T-helper 2 cell treated with Interferon-gamma antibody and Interleukin-4, amounts not matched to agents 100 ng/mL and 5 ng/mL, for 36 hours (primary cell): Measurements from ENCODE around the gene CPEB4. TPM values are rescaled to one million over a fixed set of nuclear protein-coding genes. Genes with fewer than 3 reads are reported as not detected.

Experiments used
- intact Hi-C: fragments of 100-400 bp; cut with micrococcal nuclease; formaldehyde crosslinking; loops from one replicate; pipeline ENCODE4 v1.15.1; 2023
- total RNA-seq: library from RNA; stranded (reverse); gene quantifications from 2 replicates; pipeline ENCODE4 v1.2.3, GENCODE V29; 2022

Gene CPEB4
- total RNA-seq, 1 donor from 2014 or later: 14.7 TPM

- intact Hi-C loops: no loop called here
These were observed 23.5 kb downstream of the CPEB4 start for GRCh38 chr5:173911623-173912022.

DNA sequence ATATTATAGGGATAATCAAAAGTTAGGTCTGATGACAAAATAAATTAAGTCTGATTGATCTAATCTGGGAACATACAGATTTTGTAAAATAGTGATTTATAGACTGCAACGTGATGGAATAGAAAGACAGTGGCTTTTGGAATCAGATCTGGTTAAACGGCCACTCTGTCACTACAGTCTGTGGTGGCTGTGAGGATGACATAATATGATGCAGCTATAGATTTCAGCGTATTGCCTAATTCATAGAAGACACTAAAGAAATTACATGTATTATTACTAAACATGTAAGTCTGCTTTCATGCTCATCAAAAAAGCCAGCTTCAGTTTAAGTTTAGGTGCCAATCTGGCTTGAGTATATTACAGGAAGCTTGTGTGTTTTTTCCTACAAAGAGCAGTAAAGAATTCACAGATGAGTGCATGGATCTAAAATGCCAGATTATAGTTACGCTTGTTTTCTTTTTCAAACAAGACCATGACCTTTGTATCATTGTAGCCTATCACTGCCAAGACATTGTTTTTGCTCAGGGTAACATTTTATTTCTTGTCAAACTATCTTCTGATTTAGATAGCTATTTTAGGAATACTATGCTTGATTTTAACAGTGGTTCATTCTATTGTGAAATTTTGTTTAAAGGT lies 25.7 kb downstream of the CPEB4 start:
- intact Hi-C loops: no loop called here

- intact Hi-C loops: no loop called here
These were observed 27.3 kb downstream of the CPEB4 start for GRCh38 chr5:173915310-173916014.

GRCh38 chr5:173916233-173916632 lies 28.1 kb downstream of the CPEB4 start:
- intact Hi-C loops: no loop called here

DNA sequence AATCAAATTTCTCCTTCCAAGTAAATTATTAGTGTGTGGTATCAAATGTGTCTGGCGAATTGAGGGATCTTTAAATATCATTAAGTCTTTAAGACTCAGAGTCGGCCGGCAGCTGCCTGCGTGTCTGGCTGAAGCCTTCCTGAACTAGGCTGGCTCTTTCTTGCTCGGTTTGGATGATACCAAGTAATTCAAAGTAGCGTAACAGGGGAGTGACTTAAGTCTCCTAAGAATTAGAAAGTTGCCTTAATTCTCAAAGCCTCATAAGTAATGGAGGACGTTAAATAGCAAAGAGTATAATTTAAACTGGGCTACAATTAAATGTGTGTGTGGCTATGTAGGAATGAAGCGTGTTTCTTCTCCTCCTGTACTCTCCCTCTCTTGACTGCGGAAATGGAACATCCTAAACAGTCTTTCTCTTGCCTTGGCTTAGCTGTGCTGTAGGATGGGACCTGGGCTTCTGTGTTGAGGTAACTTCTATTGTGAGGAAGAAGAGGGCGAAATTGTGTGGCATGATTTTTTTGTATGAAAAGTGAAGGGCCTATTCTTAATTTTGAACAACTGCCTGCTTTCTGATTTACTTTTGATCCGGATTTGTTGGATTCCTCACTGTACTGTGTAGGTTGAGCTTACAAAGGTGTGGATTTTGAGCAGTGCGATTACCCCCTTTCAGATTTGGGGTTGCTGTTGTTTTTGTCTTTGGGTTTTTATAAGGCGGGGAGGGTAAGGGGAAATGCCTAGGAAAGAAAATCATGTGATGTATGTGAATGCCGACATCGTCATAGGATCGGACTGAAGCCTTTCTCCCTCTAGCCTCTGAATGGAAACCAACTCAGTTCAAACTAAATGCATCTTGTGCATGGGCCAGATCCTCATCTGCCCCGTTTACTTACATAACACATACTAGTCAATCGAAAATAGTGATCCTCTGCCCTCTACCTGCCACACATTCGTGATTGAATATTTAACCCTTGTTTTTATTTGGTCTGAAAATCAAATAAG lies 29.9 kb downstream of the CPEB4 start:
- intact Hi-C loops: loop anchor here (1.0 to 2.0 kb wide), 4 partner anchors 30 to 302 kb away; partner anchors contain the start of genes BOD1 and CPEB4

- intact Hi-C loops: loop anchor here (2.0 kb wide), 1 partner anchor 53 kb away; no protein-coding TSS in a partner anchor
These were observed 31.3 kb downstream of the CPEB4 start for GRCh38 chr5:173919443-173919842.

DNA sequence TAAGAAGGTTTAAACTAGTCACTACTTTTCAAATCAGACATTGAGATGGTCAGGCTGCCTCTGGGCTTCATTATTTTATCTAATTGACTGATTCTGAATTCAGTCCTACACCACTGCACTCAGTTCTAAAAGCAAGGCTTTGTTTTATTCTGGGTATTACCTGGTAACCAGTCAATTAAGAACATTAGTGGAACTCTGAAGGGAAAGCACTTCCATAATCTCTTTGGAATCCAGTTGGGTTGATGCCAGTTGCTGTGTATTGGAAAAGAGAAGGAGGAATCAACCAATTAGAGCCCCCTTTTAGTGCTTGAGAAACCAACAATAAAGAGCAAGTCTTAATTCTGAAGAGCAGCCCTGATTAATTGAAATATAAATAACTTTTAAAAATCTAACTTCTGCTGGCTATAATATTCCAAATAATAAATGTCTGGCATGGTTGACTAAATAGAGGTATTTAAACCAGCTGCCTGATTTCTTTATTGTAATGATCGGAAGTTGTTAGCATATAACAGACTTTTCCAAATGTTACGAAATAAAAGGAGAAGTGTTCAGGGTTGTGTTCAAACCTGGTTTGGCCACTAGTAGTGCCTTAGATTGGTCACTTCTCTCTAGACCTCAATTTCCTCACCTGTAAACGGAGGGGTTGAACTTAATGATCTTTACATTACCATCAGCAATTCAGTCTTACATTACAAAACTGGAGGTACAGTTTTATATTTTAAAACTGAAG lies 32.0 kb downstream of the CPEB4 start:
- intact Hi-C loops: no loop called here

GRCh38 chr5:173920866-173921555 lies 32.9 kb downstream of the CPEB4 start:
- intact Hi-C loops: no loop called here

- intact Hi-C loops: no loop called here
These were observed 34.4 kb downstream of the CPEB4 start for GRCh38 chr5:173922527-173922926.

- intact Hi-C loops: no loop called here
These were observed 35.3 kb downstream of the CPEB4 start for GRCh38 chr5:173923218-173924095.

GRCh38 chr5:173924899-173925298 lies 36.8 kb downstream of the CPEB4 start:
- intact Hi-C loops: loop anchor here (1.0 kb wide), 1 partner anchor 306 kb away; no protein-coding TSS in a partner anchor

DNA sequence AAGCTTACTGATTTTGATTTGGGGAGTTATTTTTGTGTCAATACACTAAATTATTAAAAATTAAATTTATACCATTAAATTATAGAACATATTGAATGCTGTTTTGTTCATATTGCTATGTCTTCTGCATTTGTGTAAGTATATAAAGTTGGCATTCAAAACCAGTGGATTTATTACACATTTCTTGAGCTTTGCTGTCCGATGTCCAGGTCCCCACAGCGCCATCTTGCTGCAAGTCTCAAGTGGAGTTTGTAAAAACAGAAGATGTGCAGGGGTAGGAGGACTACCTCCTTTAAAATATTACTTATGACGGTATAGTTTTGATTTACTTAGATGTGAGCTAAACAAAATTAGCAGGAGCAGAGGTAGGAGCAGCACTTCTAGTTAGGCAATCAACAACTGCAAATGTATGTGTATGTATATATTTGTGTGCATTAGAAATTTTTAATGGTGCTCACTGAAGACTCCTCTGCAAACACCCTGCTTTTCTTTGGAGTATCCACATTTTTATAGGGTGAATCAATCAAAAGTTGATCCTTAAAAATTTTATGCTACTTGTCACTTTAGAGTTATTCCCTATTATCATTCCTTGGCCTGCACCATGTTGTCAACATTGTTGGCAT lies 37.4 kb downstream of the CPEB4 start:
- intact Hi-C loops: loop anchor here (1.0 kb wide), 1 partner anchor 306 kb away; no protein-coding TSS in a partner anchor

DNA sequence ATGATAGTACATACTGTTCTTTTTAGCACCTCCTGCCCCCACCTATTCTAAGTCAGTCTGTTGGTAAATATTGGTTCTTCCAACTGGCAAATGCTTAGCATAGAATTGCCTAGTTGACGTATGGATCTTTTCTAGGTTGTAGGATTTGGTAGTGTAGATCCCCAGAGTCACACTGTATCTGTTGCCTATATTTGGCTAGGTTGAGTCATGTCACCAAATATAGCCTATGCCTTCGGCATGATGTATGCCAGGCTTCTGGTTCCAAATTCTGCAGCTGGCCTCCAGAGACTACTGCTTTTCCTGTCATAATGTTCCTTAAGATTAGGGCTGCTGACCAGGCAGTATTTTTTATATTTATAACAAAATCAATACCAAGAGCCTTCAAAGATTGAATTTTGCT lies 38.2 kb downstream of the CPEB4 start:
- intact Hi-C loops: no loop called here

GRCh38 chr5:173928871-173929574 lies 40.9 kb downstream of the CPEB4 start:
- intact Hi-C loops: no loop called here

DNA sequence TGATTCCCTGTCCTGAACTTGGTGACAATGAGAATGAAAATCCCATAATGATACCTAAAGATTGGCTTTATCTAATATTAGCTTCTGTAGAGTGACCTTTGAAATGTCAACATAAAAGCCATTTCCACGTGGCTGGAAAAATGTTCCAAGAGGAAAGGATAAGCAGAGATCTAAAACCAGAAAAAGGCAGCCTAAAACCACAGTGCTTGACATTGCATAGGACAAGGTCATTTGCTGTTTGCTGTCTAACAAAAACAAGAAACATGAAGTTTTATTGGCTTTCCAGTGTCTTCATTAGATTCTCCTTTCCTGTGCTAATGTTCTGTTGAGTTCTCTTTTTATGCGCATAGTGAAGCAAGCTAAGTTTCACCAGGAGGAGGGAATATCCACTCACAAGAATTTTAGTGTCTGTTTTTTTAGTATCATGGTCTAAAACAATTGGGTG lies 44.6 kb downstream of the CPEB4 start:
- intact Hi-C loops: no loop called here

DNA sequence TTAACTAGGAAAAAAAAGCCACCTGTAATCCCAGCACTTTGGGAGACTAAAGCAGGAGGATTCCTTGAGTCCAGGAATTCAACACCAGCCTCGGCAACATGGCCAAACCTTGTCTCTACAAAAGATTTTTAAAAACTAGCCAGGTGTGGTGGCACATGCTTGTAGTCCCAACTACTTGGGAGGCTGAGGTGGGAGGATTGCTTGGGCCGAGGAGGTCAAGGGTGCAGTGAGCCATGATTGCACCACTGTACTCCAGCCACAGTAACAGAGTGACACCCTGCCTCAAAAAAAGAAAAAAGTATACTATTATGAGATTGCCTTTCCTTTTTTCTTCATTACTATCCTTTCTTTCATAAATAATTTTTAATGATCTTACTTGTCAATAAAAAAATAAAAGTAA lies 45.8 kb downstream of the CPEB4 start:
- intact Hi-C loops: no loop called here

GRCh38 chr5:173935396-173935795 lies 47.2 kb downstream of the CPEB4 start:
- intact Hi-C loops: no loop called here

GRCh38 chr5:173940269-173940668 lies 52.1 kb downstream of the CPEB4 start:
- intact Hi-C loops: no loop called here
